NOMO-1 treated with dmso at 0.1 percent for 144 hours (cell line): ENCODE measurements around the gene CDC34.
A peak's percentile ranks its signal among the peaks of the same experiment; 100 is the strongest.

Source experiments
- DNase-seq: peaks from one replicate; lab custom pipeline; 2025; ENCODE audit not compliant: unreplicated experiment; lab: John Stamatoyannopoulos, UW

Gene CDC34

DNA sequence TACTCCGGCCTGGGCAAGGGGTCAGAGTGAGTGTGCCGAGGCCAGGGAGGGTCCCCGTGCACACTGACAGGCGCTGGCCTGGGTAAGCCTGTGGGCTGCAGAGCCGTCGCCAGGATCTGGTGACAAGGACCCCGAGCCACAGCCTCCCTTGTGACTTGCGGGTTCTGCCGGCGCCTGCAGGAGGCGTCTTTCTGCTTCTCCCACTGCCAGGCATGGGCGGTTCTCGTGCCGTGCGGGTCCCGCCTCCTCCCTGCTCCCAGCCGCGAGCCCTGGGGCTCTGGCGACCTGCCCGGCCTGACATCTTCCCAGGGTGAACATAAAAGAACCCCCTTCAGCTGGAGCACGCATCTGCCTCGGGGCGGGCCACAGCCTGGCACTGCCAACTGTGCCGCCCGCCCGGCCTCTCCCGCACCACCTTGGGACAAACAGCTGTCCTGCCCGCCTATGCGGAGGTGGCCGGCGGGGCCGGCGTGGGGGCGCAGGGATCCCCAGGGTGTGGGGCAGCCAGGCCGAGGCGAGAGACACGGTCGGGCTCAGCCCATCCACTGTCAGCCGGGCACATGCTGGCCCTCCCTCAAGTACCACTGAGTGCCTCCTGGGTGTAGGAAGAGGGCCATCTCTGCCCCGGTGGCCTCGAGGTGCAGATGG, 56.7 kb downstream of the CDC34 start:
- DNase-seq, result peak; percentile 58

DNA sequence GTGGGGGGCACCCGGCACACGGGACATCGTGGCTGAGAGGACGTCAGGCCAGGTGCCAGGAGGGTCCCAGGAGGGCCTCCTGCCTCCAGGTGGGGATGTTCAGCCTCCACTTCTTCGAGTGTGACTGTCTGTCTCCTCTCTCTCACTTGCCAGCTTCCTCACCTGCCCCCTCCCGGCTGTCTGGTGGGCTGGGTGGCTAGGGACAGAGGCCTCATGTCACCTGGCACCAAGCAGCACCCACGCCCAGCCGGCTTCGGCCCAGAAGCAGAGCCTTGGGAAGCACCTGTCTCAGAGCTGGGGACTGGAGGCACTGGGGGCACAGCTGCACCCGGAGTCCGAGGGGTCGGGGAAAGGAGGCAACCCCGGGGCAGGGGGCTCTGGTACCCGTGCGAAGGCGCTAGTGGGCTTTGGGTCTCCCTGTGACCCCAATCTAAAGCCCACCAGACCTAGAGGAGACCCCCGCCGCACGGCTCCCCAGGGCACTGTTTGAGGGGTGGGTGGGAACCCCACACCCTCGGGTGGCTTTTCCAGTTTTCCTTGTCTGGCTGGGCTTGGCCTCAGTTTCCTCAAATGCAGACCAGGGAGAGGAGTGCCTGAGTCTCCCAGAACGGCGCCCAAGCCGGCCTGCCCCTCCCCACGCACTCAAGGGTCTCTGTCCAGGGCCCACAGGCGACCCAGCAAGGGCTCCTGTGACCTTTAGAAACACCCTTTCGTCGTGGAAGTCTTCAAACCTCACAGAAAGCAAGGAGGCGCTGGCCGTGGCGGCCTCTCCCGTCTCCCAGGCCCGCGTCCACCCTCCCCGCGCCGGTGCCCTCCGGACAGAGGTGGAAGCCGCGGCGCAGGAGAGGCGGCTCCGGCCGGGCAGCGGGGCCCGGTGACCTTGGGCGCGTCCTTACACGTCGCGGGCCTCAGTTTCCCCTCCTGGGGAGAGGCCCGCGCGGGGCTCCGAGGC, 57.5 kb downstream of the CDC34 start:
- DNase-seq, result no peak

DNA sequence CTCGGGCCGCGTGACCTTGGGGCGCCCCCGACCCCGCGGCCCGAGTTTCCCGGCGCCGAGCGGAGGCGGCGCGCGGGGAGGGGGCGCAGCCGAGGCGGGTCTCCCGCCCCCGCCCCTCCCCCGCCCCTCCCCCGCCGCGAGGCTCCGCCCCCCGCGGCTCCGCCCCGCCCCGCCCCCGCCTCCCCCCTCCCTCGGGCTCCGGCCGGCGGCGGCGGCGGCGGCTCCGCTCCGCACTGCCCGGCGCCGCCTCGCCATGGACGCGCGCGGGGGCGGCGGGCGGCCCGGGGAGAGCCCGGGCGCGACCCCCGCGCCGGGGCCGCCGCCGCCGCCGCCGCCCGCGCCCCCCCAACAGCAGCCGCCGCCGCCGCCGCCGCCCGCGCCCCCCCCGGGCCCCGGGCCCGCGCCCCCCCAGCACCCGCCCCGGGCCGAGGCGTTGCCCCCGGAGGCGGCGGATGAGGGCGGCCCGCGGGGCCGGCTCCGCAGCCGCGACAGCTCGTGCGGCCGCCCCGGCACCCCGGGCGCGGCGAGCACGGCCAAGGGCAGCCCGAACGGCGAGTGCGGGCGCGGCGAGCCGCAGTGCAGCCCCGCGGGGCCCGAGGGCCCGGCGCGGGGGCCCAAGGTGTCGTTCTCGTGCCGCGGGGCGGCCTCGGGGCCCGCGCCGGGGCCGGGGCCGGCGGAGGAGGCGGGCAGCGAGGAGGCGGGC, 58.3 kb downstream of the CDC34 start, which contains the start of gene HCN2:
TSS of gene HCN2 (plus strand) at position 189 of the 703 bp plus-strand sequence. CDS start at position 254, 65 bp downstream.
- no peak for DNase-seq

- DNase-seq, result no peak
Observed at GRCh38 chr19:590396-590745, 58.8 kb downstream of the CDC34 start.

DNA sequence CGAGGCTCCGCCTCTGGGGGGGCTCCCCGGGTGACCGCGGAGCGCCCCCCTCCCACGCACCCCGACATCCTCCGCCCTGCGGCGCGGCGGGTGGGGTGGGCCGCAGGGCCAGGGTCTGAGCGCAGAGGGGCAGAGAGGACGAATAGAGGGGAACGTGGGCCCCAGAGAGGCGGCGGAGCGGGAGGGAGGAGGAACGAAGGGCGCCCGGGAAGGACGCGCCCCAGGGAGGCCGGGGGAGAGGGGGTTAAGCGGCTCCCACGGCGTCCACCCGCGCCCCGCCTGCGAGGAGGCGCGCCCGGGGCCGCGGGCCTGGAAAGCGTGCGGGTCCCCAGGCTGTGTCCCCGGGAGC, 59.2 kb downstream of the CDC34 start:
- DNase-seq, result no peak

DNA sequence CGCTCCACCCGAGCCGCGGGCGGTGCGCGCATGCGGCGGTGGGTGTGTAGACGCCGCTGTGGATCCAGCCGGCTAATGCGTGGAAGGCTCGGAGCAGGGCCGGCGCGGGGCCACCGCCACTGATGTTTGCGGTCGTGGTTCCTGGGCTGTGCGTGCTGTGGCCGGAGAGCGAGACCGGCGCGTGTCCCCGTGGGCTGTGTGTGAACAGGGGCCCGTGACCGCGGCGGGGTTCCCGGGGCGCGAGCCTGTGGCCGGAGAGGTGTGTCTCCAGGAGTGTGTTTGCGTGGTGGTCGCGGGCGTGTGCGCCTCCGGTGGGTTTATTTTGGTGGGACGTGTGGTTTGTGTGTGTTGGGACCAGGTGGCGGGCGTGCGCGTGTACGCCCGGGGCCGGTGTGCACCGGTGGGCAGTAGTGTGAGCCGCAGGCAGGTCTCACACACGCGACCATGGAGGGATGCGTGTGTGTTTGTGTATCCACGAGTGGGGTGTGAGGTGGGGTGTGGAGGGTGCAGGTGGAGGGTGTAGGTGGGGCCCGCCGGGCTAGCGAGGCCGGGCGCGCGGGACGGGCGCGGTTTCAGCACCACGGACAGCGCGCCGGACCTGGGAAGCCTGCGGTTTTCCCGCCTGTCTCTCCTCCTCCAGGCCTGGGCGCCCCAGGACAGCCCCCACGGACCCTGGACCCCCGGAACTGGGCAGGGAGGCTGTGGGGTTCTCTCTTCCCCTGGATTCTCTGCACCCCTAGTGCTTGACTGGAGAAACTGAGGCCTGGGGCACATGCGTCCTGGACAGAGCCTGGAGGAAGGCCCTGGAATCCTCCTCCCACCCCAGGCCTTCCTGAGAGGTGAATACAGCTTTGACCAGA, 59.8 kb downstream of the CDC34 start:
- DNase-seq, result no peak
